ENCODE data around the gene KDM8.

Gene KDM8

DNA sequence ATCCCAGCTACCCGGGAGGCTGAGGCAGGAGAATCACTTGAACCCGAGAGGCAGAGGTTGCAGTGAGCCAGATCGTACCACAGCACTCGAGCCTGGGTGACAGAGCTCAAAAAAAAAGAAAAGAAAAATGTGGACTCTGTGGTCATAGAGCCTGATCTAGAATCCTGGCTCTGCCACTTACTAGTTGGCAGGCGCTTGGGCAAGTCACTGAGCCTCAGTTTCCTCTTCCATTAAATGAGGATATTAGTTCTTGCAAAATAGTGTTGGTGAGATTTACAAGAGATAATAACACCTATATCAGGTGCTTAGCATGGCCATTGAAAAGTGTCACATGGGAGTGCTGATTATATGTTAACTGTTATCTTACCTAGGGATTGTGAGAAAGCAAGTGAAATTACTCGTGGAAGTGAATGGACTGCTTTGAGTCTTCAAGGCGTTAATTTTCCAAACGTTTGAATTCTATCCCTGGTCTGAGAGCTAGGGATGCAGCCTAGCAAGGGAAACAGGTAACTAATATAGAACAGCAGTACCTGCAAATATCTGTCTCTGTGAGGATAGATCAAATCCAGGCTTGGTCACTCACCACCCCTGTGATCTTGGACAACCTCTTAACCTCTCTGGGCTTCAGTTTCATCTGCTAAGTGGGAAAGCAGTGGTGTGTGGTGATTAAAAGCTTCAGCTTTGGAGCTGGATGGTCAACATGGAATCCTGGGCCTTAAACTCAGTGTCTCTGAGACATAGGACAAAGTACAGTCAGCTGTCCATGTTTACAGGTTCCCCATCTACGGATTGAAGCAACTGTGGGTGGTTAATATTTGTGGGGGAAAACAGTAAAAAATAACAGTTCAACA, 66.2 kb downstream of the KDM8 start:
- Histone ChIP-seq H3K9me3 (replicated peaks in 1 of 11) (no peaks in the 10 kb centered on the region; a peak in 1 of 22 replicates), H4K20me1 (no peaks in the 10 kb centered on the region), H3K36me3 (no peaks in the 10 kb centered on the region), H3K9ac (peak overlapping the region in 1 of 11 experiments; percentile 81; a peak in 2 of 22 replicates), H3K27me3 (no peaks in the 10 kb centered on the region), H3K4me2 (peak overlapping the region; percentile 67 to 95 (median 79)), H3K27ac (peak overlapping the region; percentile 73 to 87 (median 82); a peak in 21 of 22 replicates), H3K4me3 (peak overlapping the region; percentile 68 to 91 (median 77)), H3K4me1 (peaks cover 15 to 50% (median 34%) of the 10 kb centered on the region in 10 experiments)
- TF ChIP-seq Cebpa-rat (IDR thresholded peaks at IDR 0.05) = no peak

DNA sequence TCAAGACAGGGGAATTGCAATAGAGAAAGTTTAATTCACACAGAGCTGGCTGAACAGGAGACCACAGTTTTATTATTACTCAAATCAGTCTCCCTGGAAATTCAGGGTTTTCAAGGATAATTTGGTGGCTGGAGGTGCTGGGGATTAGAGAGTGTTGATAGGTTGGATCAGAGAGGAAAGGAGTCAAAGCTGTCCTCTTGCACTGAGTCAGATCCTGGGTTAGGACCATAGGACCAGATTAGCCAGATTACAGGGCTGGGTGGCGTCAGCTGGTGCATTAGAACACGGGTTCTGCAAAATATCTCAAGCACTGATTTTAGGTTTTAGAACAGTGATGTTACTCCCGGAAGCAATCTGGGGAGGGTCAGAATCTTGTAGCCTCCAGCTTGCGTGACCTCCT, 67.0 kb downstream of the KDM8 start:
- no peaks in the 10 kb centered on the region for H3K36me3 ChIP-seq
- H3K4me1 ChIP-seq = peaks cover 22 to 58% (median 40%) of the 10 kb centered on the region in 10 experiments
- H3K4me2 ChIP-seq = no peak overlapping the region
- no peaks in the 10 kb centered on the region; a peak in 1 of 22 replicates for H3K9me3 ChIP-seq (replicated peaks in 1 of 11)
- H3K27me3 ChIP-seq = no peaks in the 10 kb centered on the region
- no peak overlapping the region for H3K9ac ChIP-seq
- H4K20me1 ChIP-seq = no peaks in the 10 kb centered on the region
- H3K27ac ChIP-seq = no peak overlapping the region
- no peak overlapping the region for H3K4me3 ChIP-seq
- TF ChIP-seq Cebpa-rat (IDR thresholded peaks at IDR 0.05) = no peak
